Fibroblast of lung (primary cell): ENCODE data around the gene TNFSF18. TPM values are rescaled to one million over a fixed set of nuclear protein-coding genes. Genes with fewer than 3 reads are reported as not detected.

Source experiments
- DNase-seq, 2 donors: peaks; one replicate each; pipeline versions ENCODE4 v3.0.0 to v3.0.0-alpha.2; 2010; ENCODE audit warnings: low read depth in 2 of 2
- H2AFZ ChIP-seq: 2 replicates; pipeline ENCODE4 v1.5.1; 2012; ENCODE audit warnings: low read length, control low read depth, inconsistent platforms
- H3K27ac ChIP-seq: 2 replicates; pipeline ENCODE4 v1.5.1; 2011; ENCODE audit warnings: low read length, control low read depth; ENCODE audit not compliant: insufficient read depth
- H3K27me3 ChIP-seq: 2 replicates; pipeline ENCODE4 v1.5.1; 2011; ENCODE audit warnings: mild to moderate bottlenecking, low read length; ENCODE audit not compliant: control insufficient read depth, insufficient read depth
- H3K36me3 ChIP-seq: 2 replicates; pipeline ENCODE4 v1.5.1; 2011; ENCODE audit warnings: low read length; ENCODE audit not compliant: control insufficient read depth, insufficient read depth
- H3K4me1 ChIP-seq: 2 replicates; pipeline ENCODE4 v1.5.1; 2011; ENCODE audit warnings: low read length; ENCODE audit not compliant: control insufficient read depth, insufficient read depth; ENCODE audit errors: extremely low read depth
- H3K4me2 ChIP-seq: 2 replicates; pipeline ENCODE4 v1.5.1; 2011; ENCODE audit warnings: low read length, control low read depth; ENCODE audit not compliant: insufficient read depth; ENCODE audit errors: extremely low read depth
- H3K4me3 ChIP-seq, 4 experiments: fragments of 200-600 bp in 1 of 4; sonication (generic) in 1 of 4; replicated peaks in 1 of 4; 2 replicates each; pipeline ENCODE4 v1.5.1; 2011 to 2016; ENCODE audit warnings: low read length in 4 of 4, low read depth in 3 of 4, mild to moderate bottlenecking in 3 of 4, control low read depth in 2 of 4, inconsistent platforms in 1 of 4, mixed read lengths in 1 of 4; ENCODE audit not compliant: insufficient read depth in 1 of 4; ENCODE audit errors: control extremely low read depth in 1 of 4
- H3K79me2 ChIP-seq: 2 replicates; pipeline ENCODE4 v1.5.1; 2012; ENCODE audit warnings: mild to moderate bottlenecking, low read length, inconsistent platforms; ENCODE audit not compliant: control insufficient read depth, insufficient read depth
- H3K9ac ChIP-seq: 2 replicates; pipeline ENCODE4 v1.5.1; 2011; ENCODE audit warnings: mild to moderate bottlenecking, low read length, control low read depth; ENCODE audit not compliant: insufficient read depth
- H3K9me3 ChIP-seq: 2 replicates; pipeline ENCODE4 v1.5.1; 2012; ENCODE audit warnings: low read depth, low read length; ENCODE audit not compliant: control insufficient read depth, insufficient read depth
- H4K20me1 ChIP-seq: 2 replicates; pipeline ENCODE4 v1.5.1; 2011; ENCODE audit warnings: low read length; ENCODE audit not compliant: control insufficient read depth, insufficient read depth; ENCODE audit errors: extremely low read depth
- EZH2 ChIP-seq: IDR thresholded peaks from 2 replicates; pipeline ENCODE4 v1.5.1; 2012; ENCODE audit warnings: low read length, control low read depth, mild to moderate bottlenecking; ENCODE audit errors: missing control alignments
- polyA plus RNA-seq, 2 donors: library from polyadenylated mRNA; depleted of rRNA in 1 of 2; stranded (reverse) in 1 of 2; unstranded in 1 of 2; fragments of >200 nt; gene quantifications; 2 replicates each; pipeline ENCODE4 v1.2.1, GENCODE V29; 2011 to 2012; ENCODE audit warnings: missing spikeins in 1 of 2
- total RNA-seq: library from RNA; depleted of rRNA; stranded (reverse); fragments of >200 nt; gene quantifications from 2 replicates; pipeline ENCODE4 v1.2.1, GENCODE V29; 2014
- TF ChIP-seq, protein P1 (sequence below), 2 donors: IDR thresholded peaks in 1 of 2; conservative IDR thresholded peaks in 1 of 2; 1 replicate in 1 of 2; 2 replicates in 1 of 2; pipeline ENCODE4 v1.5.1; 2011 to 2012; ENCODE audit warnings: low read length in 2 of 2, control low read depth in 1 of 2, inconsistent platforms in 1 of 2, low read depth in 1 of 2, mild to moderate bottlenecking in 1 of 2

Gene TNFSF18
- total and polyA plus RNA-seq, 2 donors (not counting 1 experiment from before 2014, with no cell fraction given) = 0.33 to 5.5 TPM

DNA sequence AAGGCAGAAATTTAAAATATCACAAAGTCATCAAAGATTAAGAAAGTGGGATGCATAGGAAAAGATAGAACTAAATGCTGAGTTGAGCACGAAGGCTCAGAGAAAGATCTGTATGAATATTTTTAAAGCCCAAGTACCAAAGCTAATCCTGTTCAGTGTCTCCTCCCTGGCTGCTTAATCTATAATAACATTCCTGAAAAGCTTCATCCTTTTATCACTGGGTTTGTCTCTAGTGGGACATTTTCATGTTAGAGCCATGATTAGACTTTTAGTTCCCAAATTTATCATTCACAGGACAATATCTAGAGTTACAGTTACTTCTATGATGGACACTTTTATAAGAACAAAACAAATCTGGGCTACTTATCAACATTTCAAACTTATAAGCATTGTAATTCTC, 38.6 kb downstream of the TNFSF18 start:
- no peaks in the 10 kb centered on the region for H3K9me3 ChIP-seq
- H3K4me2 ChIP-seq = no peak overlapping the region
- no peak overlapping the region for H3K9ac ChIP-seq
- H3K4me3 ChIP-seq = no peak overlapping the region
- no peak for DNase-seq
- no peaks in the 10 kb centered on the region for H3K36me3 ChIP-seq
- no peak overlapping the region for H3K27ac ChIP-seq
- no peaks in the 10 kb centered on the region for H3K79me2 ChIP-seq
- TF ChIP-seq, protein P1, sequence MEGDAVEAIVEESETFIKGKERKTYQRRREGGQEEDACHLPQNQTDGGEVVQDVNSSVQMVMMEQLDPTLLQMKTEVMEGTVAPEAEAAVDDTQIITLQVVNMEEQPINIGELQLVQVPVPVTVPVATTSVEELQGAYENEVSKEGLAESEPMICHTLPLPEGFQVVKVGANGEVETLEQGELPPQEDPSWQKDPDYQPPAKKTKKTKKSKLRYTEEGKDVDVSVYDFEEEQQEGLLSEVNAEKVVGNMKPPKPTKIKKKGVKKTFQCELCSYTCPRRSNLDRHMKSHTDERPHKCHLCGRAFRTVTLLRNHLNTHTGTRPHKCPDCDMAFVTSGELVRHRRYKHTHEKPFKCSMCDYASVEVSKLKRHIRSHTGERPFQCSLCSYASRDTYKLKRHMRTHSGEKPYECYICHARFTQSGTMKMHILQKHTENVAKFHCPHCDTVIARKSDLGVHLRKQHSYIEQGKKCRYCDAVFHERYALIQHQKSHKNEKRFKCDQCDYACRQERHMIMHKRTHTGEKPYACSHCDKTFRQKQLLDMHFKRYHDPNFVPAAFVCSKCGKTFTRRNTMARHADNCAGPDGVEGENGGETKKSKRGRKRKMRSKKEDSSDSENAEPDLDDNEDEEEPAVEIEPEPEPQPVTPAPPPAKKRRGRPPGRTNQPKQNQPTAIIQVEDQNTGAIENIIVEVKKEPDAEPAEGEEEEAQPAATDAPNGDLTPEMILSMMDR (conservative IDR thresholded peaks at IDR 0.05 in 1 of 2, IDR thresholded peaks at IDR 0.05 in 1 of 2; ENCODE audit: low read depth in 1 of 2, low read length in 2 of 2) = no peak
- no peak for TF ChIP-seq EZH2
- no peaks in the 10 kb centered on the region for H4K20me1 ChIP-seq
- H2AFZ ChIP-seq = no peak overlapping the region
- H3K27me3 ChIP-seq = no peaks in the 10 kb centered on the region
- no peaks in the 10 kb centered on the region for H3K4me1 ChIP-seq

DNA sequence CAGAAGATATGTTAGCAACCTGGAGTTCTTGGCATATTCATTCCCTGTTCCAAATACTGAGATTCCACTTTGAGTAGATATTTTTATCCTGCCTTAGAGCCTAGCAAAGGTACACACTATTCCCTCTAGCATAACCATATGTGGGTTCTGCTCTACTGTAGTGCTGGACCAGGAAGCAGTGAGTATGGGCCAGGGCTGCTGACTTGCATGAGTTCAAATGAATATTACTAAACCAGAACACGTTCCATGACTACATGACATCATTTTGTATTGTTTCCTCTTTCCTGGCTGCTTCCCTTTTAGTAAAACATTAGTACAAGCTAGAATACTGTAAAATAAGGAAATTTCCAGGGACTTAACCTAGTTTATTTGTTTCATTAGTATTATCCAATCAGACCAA, 41.1 kb downstream of the TNFSF18 start:
- no peak overlapping the region for H3K27ac ChIP-seq
- H3K4me3 ChIP-seq = no peak overlapping the region
- no peak overlapping the region for H3K4me2 ChIP-seq
- no peaks in the 10 kb centered on the region for H3K36me3 ChIP-seq
- H3K27me3 ChIP-seq = no peaks in the 10 kb centered on the region
- H3K9ac ChIP-seq = no peak overlapping the region
- TF ChIP-seq, protein P1 (conservative IDR thresholded peaks at IDR 0.05 in 1 of 2, IDR thresholded peaks at IDR 0.05 in 1 of 2; ENCODE audit: low read depth in 1 of 2, low read length in 2 of 2) = no peak
- TF ChIP-seq EZH2 = no peak
- no peaks in the 10 kb centered on the region for H3K4me1 ChIP-seq
- no peaks in the 10 kb centered on the region for H3K9me3 ChIP-seq
- no peaks in the 10 kb centered on the region for H4K20me1 ChIP-seq
- no peaks in the 10 kb centered on the region for H3K79me2 ChIP-seq
- H2AFZ ChIP-seq = no peak overlapping the region
- DNase-seq = no peak

DNA sequence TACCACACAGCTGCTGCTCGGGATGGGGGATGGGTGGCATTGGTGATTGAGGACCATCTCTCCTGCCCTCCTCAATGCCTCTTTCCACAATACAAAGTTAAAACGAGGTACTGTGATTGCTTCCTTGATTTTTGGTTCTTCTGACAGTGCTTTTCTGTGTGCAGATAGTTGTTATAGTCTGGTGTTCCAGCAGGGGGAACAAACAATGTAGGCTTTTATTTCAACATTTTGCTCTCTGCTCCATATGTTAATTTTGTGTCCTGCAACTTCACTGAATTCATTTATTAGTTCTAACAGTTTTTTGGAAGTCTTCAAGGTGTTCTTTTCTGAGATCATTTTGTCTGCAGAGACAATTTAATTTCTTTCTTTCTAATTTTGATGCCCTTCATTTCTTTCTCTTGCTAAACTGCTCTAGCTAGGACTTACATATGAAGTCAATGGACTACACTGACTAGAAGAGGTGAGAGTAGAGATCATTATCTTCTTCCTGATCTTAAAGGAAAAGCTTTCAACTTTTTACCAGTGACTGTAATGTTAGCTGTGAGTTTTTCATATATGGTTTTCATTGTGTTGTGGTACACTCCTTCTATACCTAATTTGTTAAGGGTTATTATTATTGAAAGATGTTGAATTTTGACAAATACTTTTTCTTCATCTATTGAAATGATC, 45.4 kb downstream of the TNFSF18 start:
- Histone ChIP-seq H3K4me3 (no peak overlapping the region), H3K9ac (no peak overlapping the region), H3K27ac (no peak overlapping the region), H2AFZ (no peak overlapping the region), H4K20me1 (no peaks in the 10 kb centered on the region), H3K79me2 (no peaks in the 10 kb centered on the region), H3K4me1 (no peaks in the 10 kb centered on the region), H3K9me3 (no peaks in the 10 kb centered on the region), H3K36me3 (no peaks in the 10 kb centered on the region), H3K4me2 (no peak overlapping the region), H3K27me3 (no peaks in the 10 kb centered on the region)
- TF ChIP-seq, protein P1 (conservative IDR thresholded peaks at IDR 0.05 in 1 of 2, IDR thresholded peaks at IDR 0.05 in 1 of 2; ENCODE audit: low read depth in 1 of 2, low read length in 2 of 2) = peak in 1 of 2 donors; percentile 28
- TF ChIP-seq EZH2 = no peak
- no peak for DNase-seq
